ENCODE measurements around the gene SPOCK1.

SPOCK1 gene

GRCh38 chr5:137296213-137296781, 202.8 kb downstream of the SPOCK1 start:
- no peak for DNase-seq (ENCODE audit: low read depth in 2 of 2)

GRCh38 chr5:137294604-137295003, 204.5 kb downstream of the SPOCK1 start:
- no peak for DNase-seq (ENCODE audit: low read depth in 2 of 2)

DNA sequence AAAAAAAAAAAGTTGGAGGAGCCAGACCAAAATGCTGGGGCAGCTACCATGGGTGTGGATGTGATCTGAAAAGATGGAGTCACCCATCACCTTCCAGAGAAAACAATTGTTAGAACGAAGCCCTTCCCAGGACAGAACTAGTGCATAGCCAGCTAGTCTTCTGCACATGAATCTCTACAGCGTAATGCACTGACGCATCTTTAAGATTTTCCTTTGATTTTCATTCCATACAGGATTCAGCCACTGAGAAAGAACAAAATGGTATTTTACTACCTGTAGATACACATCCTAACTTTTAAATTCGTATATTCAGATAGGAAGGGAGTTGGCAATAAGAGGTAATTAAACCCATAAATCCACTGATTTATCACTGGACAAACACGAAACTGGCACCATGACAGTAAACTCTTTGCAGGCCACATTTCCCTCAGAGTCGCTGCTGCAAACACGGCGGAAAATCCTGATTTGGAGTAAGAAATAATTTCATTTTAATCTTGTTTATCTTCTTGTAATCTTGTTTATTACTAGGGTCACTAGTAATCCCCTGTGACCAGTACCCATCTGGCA, 206.6 kb downstream of the SPOCK1 start:
- DNase-seq (ENCODE audit: low read depth in 2 of 2) = no peak

DNA sequence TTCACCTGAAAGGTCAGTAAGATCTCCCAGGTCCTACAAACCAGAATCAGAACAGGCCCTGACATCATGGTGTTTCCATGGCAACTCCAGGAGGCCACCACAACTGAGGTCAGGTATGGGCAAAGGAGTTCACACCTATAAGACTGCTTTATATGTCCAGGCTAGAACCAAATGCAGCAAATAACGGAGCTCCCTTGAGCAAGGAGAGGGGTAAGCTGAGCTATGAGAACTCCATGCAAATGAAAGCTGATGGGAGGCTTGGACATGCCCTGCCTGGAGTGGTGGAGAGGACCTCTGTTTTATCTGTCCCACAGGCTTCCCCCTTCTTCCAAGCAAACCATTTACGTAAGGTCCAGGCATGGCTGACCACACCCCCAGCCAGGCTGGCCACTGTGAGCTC, 207.7 kb downstream of the SPOCK1 start:
- DNase-seq (ENCODE audit: low read depth in 2 of 2) = no peak

- no peak for DNase-seq (ENCODE audit: low read depth in 2 of 2)
Observed at GRCh38 chr5:137291031-137291430, 208.1 kb downstream of the SPOCK1 start.

GRCh38 chr5:137290373-137290772, 208.8 kb downstream of the SPOCK1 start:
- DNase-seq (ENCODE audit: low read depth in 2 of 2) = no peak

GRCh38 chr5:137289856-137290255, 209.3 kb downstream of the SPOCK1 start:
- DNase-seq (ENCODE audit: low read depth in 2 of 2) = no peak

DNA sequence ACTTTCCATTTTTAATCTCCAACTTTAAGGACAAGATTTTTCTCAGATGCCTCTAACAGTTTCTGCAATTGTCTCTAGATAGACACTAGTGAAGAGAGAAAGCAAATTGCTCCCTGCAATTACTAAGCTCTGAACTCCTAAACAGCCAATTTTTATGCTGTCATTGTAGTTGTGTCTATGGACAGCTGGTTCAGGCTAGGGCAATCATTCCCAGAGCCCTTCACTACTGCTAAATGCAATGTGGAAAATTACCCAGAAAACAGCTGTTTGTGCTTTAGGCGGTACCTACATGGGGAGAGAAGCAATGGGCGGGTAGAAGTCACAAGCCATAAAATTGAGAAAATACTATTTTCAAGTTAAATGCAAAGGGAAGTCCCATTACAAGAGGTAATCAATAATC, 211.6 kb downstream of the SPOCK1 start:
- DNase-seq (ENCODE audit: low read depth in 2 of 2) = no peak

DNA sequence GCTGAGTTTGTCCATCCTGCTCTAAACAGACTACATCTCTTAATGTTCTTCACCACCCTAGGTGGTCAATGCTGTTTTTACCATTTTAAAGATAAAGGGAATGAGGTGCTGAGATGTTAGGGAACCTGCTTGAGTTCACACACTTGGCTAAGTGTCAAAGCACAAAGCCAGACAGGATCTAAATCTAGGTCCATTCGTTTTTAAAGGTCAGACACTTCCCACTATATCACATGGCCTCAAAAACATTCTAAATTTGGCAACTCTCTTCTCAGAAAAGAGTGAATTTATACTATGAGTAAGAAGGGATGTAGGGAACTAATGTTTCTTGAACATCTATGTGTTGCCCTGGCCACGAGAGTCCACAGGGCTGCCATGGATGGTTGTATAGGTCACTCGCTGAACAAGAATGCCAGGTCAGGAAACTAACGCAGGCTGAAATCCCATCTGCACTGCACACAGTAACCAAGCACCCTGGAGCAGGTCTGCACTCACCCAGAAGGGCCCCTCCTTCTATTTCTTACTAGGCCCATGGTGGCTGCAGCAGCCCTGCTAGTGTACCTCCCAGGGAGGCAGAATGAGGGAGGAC, 213.0 kb downstream of the SPOCK1 start:
- no peak for DNase-seq (ENCODE audit: low read depth in 2 of 2)

- DNase-seq (ENCODE audit: low read depth in 2 of 2) = no peak
Observed at GRCh38 chr5:137283801-137284200, 215.3 kb downstream of the SPOCK1 start.

- no peak for DNase-seq (ENCODE audit: low read depth in 2 of 2)
Observed at GRCh38 chr5:137282216-137282615, 216.9 kb downstream of the SPOCK1 start.

DNA sequence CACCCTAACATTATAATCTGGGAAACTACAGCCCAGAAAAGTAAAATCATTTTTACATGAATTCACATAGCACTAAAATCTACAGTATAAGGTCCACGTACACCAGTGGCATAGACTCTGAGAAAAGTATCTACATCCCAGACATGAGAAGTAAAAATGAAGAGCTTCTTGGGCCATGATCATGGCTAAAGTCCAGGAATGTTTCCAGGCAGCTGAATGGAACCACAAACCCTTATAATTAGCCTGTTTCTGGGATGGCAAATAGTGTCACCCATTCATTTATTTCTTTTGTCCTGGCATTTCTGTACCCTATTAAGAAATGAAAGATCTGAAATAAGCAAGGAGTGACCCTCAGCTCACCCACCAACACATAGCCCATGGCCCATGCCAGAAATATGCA, 217.9 kb downstream of the SPOCK1 start:
- DNase-seq (ENCODE audit: low read depth in 2 of 2) = no peak

GRCh38 chr5:137280656-137281055, 218.5 kb downstream of the SPOCK1 start:
- DNase-seq (ENCODE audit: low read depth in 2 of 2) = no peak

- no peak for DNase-seq (ENCODE audit: low read depth in 2 of 2)
Observed at GRCh38 chr5:137279521-137280231, 219.4 kb downstream of the SPOCK1 start.

- DNase-seq (ENCODE audit: low read depth in 2 of 2) = no peak
Observed at GRCh38 chr5:137278476-137278875, 220.7 kb downstream of the SPOCK1 start.

DNA sequence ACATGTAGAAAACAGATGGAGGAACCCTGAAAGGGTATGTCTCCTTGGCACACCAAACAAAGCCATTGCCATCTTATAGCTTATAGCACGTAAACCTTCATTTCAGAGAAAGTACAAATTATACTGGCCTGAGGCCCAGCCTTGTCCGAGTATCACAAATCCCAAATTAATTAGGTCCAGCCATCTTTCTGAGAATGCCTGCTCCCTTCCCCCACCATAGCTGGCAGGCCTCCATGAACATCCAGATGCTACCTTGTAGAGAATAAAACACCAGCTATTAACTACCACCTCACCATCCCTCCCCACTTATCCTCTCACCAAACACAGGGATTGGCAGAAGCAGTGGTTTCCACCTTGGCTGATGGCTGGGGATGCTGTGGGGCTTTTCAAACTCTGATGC, 224.0 kb downstream of the SPOCK1 start:
- DNase-seq (ENCODE audit: low read depth in 2 of 2) = no peak

GRCh38 chr5:137273511-137273910, 225.6 kb downstream of the SPOCK1 start:
- no peak for DNase-seq (ENCODE audit: low read depth in 2 of 2)

GRCh38 chr5:137272831-137273230, 226.3 kb downstream of the SPOCK1 start:
- DNase-seq (ENCODE audit: low read depth in 2 of 2) = no peak

GRCh38 chr5:137269946-137270345, 229.2 kb downstream of the SPOCK1 start:
- no peak for DNase-seq (ENCODE audit: low read depth in 2 of 2)

GRCh38 chr5:137269274-137269673, 229.9 kb downstream of the SPOCK1 start:
- DNase-seq (ENCODE audit: low read depth in 2 of 2) = no peak

GRCh38 chr5:137268646-137269045, 230.5 kb downstream of the SPOCK1 start:
- no peak for DNase-seq (ENCODE audit: low read depth in 2 of 2)

DNA sequence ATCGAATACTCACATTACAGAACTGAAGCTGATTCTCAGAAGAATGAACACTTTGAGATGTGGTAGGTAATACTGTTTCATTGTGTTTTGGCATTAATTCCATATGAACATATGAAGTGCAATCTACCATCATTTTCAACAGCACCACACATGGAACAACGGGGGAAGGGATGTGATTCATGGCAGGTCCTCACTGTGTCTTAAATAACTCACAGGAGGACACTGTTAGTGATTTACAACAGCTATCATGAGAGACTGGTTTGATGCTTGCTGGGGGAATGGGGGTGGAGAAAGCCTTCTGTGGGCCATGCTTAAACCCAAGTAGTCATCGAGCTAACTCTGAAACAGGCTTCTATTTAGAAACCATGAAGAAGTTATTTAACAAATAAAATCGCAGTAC, 232.9 kb downstream of the SPOCK1 start:
- DNase-seq (ENCODE audit: low read depth in 2 of 2) = no peak

- DNase-seq (ENCODE audit: low read depth in 2 of 2) = no peak
Observed at GRCh38 chr5:137265457-137265856, 233.7 kb downstream of the SPOCK1 start.
